Epithelial cell of esophagus (primary cell): ENCODE results near the gene PDLIM1.

Experiments used
- DNase-seq: peaks from one replicate; pipeline ENCODE4 v3.0.0; 2010; ENCODE audit warnings: low read depth
- H3K4me3 ChIP-seq: 2 replicates; pipeline ENCODE4 v1.5.1; 2011; ENCODE audit warnings: mild to moderate bottlenecking, low read length, control low read depth
- CTCF ChIP-seq: IDR thresholded peaks from 2 replicates; pipeline ENCODE4 v1.5.1; 2011; ENCODE audit warnings: low read depth, mild to moderate bottlenecking, low read length, control low read depth, inconsistent platforms; ENCODE audit not compliant: insufficient read depth; ENCODE audit errors: missing control alignments

The PDLIM1 gene

GRCh38 chr10:95260397-95260881 is 30.4 kb downstream of the PDLIM1 start:
- DNase-seq: peak; percentile 92
- TF ChIP-seq CTCF: no peak
- no peak overlapping the region for H3K4me3 ChIP-seq

GRCh38 chr10:95257849-95258248 is 33.0 kb downstream of the PDLIM1 start:
- no peak for TF ChIP-seq CTCF
- no peak overlapping the region for H3K4me3 ChIP-seq
- DNase-seq: no peak

GRCh38 chr10:95256268-95256667 is 34.5 kb downstream of the PDLIM1 start:
- DNase-seq: no peak
- TF ChIP-seq CTCF: no peak
- H3K4me3 ChIP-seq: no peak overlapping the region

GRCh38 chr10:95254629-95255028 is 36.2 kb downstream of the PDLIM1 start:
- no peak overlapping the region for H3K4me3 ChIP-seq
- no peak for TF ChIP-seq CTCF
- no peak for DNase-seq

- no peak overlapping the region for H3K4me3 ChIP-seq
- no peak for DNase-seq
- no peak for TF ChIP-seq CTCF
Measured at GRCh38 chr10:95253686-95254085, 37.1 kb downstream of the PDLIM1 start.

- no peak for DNase-seq
- H3K4me3 ChIP-seq: no peak overlapping the region
- TF ChIP-seq CTCF: no peak
Measured at GRCh38 chr10:95253007-95253406, 37.8 kb downstream of the PDLIM1 start.

GRCh38 chr10:95250856-95251255 is 39.9 kb downstream of the PDLIM1 start:
- no peak for DNase-seq
- no peak for TF ChIP-seq CTCF
- no peak overlapping the region for H3K4me3 ChIP-seq
